RWPE1 (cell line): ENCODE data around the gene AGPAT4.

Experiments
- CTCF ChIA-PET: fragments of 350-600 bp; sonication (Branson Sonifier 250); formaldehyde crosslinking; extraction: SDS; loops from one replicate; lab custom pipeline; 2021; lab: Yijun Ruan, JAX
- POLR2A ChIA-PET: fragments of 400-600 bp; formaldehyde crosslinking; extraction: SDS; loops from one replicate; lab custom pipeline; 2020; ENCODE audit warnings: antibody characterized with exemption; ENCODE audit not compliant: low non-redundant PET; lab: Yijun Ruan, JAX
- DNase-seq: peaks from one replicate; pipeline ENCODE4 v3.0.0; 2012; ENCODE audit warnings: low spot score
- H3K27ac ChIP-seq: fragments of 450-650 bp; 2 replicates; pipeline ENCODE4 v1.5.1; 2017
- TF ChIP-seq, protein P1 (sequence below): fragments of 450-650 bp; conservative IDR thresholded peaks from 2 replicates; pipeline ENCODE4 v1.5.1; 2017; ENCODE audit warnings: low read depth, mild to moderate bottlenecking

The AGPAT4 gene

DNA sequence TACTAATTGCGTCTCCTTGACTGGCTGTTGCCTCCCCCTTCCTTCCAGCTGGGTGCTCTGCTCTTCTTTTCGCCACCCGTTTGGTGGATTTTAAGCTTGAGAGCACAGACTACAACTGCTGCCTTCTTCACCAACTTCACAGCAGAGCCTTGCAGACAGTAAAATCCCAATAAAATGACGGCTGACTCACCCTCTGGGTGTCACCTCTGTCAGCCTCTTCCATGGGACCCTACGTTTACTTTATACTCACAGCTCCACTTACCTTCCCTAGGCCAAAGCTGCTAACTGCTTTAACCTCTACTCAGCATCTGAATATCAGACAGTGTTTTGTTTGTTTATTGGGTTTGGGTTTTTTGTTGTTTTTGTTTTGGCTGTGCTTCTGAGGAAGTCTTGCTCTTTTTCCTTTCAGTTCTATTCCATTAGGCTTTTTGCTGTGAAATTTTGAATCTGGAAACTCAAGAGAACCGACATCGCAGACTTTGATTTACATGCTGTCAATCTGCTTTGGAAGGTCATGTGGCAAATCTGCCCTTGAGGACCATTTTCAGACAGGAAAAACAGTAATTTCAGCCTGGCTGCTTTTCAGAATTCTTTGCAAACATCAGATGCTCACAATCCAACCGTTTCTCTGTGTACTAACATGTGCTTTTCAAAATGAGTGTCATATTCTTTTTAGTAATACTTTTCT, 2.4 kb downstream of the AGPAT4 start:
- TF ChIP-seq, protein P1, sequence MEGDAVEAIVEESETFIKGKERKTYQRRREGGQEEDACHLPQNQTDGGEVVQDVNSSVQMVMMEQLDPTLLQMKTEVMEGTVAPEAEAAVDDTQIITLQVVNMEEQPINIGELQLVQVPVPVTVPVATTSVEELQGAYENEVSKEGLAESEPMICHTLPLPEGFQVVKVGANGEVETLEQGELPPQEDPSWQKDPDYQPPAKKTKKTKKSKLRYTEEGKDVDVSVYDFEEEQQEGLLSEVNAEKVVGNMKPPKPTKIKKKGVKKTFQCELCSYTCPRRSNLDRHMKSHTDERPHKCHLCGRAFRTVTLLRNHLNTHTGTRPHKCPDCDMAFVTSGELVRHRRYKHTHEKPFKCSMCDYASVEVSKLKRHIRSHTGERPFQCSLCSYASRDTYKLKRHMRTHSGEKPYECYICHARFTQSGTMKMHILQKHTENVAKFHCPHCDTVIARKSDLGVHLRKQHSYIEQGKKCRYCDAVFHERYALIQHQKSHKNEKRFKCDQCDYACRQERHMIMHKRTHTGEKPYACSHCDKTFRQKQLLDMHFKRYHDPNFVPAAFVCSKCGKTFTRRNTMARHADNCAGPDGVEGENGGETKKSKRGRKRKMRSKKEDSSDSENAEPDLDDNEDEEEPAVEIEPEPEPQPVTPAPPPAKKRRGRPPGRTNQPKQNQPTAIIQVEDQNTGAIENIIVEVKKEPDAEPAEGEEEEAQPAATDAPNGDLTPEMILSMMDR, result no peak
- CTCF ChIA-PET, result no interaction called here
- POLR2A ChIA-PET, result no interaction called here
- no peak overlapping the region for H3K27ac ChIP-seq
- DNase-seq, result no peak

DNA sequence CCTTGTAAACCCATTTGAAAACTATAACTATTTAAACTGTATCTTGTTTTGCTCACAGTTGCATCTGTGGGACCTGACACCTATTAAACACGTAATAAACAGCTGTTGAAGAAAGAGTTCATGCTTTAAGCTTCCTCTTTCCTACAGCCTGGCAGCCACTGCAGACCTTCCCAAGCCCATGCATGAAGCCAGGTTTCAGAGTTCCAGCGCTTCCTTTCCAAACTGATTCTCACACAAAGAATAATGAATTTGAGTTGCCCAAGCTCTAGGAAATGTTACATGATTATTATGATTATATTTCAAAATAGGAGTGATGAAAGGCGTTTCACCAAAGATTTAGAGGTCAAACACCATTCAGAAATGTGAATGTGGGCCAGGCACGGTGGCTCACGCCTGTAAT, 3.7 kb downstream of the AGPAT4 start:
- DNase-seq, result no peak
- TF ChIP-seq, protein P1, result no peak
- ChIA-PET POLR2A (no interaction called here), CTCF (no interaction called here)
- no peak overlapping the region for H3K27ac ChIP-seq

DNA sequence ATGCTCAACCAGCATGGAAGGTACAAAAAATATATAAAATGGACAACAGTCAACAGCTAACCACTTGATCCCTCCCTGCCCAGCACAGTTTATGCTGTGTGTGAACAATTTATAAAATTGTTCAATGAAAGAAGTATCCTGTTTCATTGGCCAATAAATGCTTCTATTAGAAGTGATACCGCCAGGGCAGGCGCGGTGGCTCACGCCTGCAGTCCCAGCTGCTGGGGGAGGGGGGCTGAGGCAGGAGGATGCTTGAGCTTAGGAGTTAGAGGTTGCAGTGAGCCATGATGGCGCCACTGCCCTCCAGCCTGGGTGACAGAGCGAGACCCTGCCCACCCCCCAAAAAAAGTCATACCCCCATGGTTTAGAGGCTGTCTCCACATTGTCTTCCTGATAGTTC, 4.6 kb downstream of the AGPAT4 start:
- H3K27ac ChIP-seq, result no peak overlapping the region
- TF ChIP-seq, protein P1, result no peak
- no peak for DNase-seq
- ChIA-PET CTCF (interaction anchor here (0.6 to 1.3 kb wide), 3 partner anchors 47 to 167 kb away, joined by 3 to 4 read pairs (median 4); no protein-coding TSS in a partner anchor), POLR2A (interaction anchor here (0.6 kb wide), 1 partner anchor 19 kb away, joined by 6 read pairs; no protein-coding TSS in a partner anchor)

DNA sequence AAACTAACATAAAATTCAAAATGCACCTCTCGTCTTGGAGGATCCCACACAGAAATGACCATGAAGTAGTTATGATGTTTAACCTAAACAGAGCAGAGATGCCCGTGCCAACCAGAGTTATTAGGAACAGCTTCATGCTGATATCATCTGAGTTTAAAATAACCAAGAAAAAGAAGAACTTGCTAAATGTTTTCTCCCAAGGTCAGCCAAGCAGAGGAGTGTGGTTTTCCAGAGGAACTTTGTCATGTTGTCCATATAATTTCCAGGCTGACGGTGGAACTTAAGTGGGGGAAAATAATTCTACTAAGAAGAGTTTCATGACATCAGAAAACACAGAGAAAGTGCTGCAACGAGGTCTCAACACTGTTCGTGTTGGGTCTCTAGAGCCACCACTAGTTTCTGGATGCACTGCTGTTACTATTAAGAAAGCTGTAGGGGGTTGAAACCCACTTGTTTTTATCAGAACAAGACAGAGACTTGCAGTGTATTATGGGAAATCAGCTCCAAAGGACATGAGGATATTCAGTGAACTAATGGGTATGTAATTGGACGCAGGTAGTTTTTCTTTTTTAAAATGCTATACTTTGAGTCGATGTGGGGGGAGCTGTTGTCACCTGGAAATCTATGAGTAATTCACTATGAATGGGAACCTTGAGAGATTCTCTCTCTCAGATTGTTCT, 5.2 kb downstream of the AGPAT4 start:
- ChIA-PET POLR2A (no interaction called here), CTCF (interaction anchor here (0.6 to 1.3 kb wide), 3 partner anchors 105 to 173 kb away, joined by 3 to 4 read pairs (median 4); no protein-coding TSS in a partner anchor)
- TF ChIP-seq, protein P1, result no peak
- H3K27ac ChIP-seq, result no peak overlapping the region
- DNase-seq, result no peak

DNA sequence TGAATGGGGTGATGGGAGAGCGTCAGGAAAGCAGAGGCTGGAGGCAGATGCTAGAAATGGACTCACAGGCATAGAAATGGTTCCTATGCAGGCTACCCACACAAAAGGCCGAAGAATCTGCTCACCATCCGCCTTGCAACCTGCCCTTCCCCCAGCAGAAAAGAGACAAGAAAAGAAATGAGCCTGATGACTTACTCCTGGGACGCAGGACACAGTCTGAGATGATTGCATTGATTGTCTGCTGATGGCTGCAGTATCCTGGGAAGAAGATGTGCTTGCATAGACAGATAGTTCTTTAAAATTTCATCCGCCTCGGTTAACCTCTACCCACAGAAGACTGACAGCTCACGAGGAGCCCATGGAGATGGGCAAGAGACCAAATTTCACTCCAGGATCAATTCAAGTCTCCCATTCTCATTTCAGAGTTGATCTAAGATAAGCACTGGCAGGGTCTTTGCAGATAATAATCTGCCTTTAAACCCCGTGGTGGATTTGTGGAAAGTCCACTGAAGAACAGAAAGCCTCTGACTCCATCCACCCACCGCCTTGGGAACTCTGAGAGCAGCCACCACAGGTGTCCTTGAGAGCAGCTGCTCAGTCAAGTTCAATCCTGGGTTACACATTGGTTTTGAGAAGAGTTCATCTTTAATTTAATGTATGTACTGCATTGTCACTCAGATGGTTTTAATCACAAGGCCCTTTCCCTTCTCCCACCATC, 7.2 kb downstream of the AGPAT4 start:
- POLR2A ChIA-PET, result no interaction called here
- CTCF ChIA-PET, result interaction anchor here (0.7 kb wide), 1 partner anchor 165 kb away, joined by 4 read pairs; no protein-coding TSS in a partner anchor
- DNase-seq, result no peak
- TF ChIP-seq, protein P1, result no peak
- no peak overlapping the region for H3K27ac ChIP-seq

DNA sequence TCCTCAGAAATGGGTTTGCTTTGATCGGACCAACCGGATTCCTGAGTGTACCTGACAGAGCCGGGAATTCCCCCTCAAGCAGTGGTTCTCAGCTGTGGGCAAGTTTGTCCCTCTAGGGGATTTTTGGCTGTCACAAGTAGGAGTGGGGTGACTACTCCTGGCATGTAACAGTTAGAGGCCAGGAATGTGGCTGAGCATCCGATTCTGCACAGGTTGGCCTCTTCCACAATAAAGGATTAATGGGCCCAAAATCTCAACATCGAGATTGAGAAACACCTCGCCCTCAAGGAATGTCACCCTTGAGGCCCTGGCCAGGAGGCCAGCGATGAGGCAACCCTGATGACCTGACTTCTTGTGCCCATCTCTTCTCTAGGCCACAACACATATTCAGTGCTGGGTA, 7.9 kb downstream of the AGPAT4 start:
- ChIA-PET CTCF (no interaction called here), POLR2A (no interaction called here)
- DNase-seq, result no peak
- TF ChIP-seq, protein P1, result no peak
- no peak overlapping the region for H3K27ac ChIP-seq
